ENCODE results near the gene C17orf100. TPM values are rescaled to one million over a fixed set of nuclear protein-coding genes. Genes with fewer than 3 reads are reported as not detected.

The C17orf100 gene
- total and polyA plus RNA-seq, 2 donors (not counting 1 experiment from before 2014, with no cell fraction given): 0.33 to 1.5 TPM

GRCh38 chr17:6605142-6605541, 46.4 kb upstream of the C17orf100 start:
- Histone ChIP-seq H3K27me3 (ENCODE audit: control insufficient read depth, insufficient read depth, low read length) (no peaks in the 10 kb centered on the region), H3K9me3 (ENCODE audit: control insufficient read depth, insufficient read depth, low read depth, low read length) (no peaks in the 10 kb centered on the region), H3K4me2 (ENCODE audit: extremely low read depth, insufficient read depth, low read length) (no peak overlapping the region), H3K36me3 (ENCODE audit: control insufficient read depth, insufficient read depth, low read length) (peaks cover 13% of the 10 kb centered on the region), H3K27ac (ENCODE audit: insufficient read depth, low read length) (no peak overlapping the region), H3K4me1 (ENCODE audit: control insufficient read depth, extremely low read depth, insufficient read depth, low read length) (no peaks in the 10 kb centered on the region), H2AFZ (ENCODE audit: low read length) (no peak overlapping the region), H3K4me3 (replicated peaks in 1 of 4; ENCODE audit: control extremely low read depth in 1 of 4, insufficient read depth in 1 of 4, low read depth in 3 of 4, low read length in 4 of 4) (no peak overlapping the region), H3K9ac (ENCODE audit: insufficient read depth, low read length) (no peak overlapping the region), H3K79me2 (ENCODE audit: control insufficient read depth, insufficient read depth, low read length) (no peaks in the 10 kb centered on the region), H4K20me1 (ENCODE audit: control insufficient read depth, extremely low read depth, insufficient read depth, low read length) (no peaks in the 10 kb centered on the region)
- TF ChIP-seq EZH2 (IDR thresholded peaks at IDR 0.05; ENCODE audit: low read length, missing control alignments) (no peak), CTCF (conservative IDR thresholded peaks at IDR 0.05 in 1 of 2, IDR thresholded peaks at IDR 0.05 in 1 of 2; ENCODE audit: low read depth in 1 of 2, low read length in 2 of 2) (no peak)
- DNase-seq (ENCODE audit: low read depth in 2 of 2): no peak

- no peaks in the 10 kb centered on the region for H3K9me3 ChIP-seq (ENCODE audit: control insufficient read depth, insufficient read depth, low read depth, low read length)
- no peaks in the 10 kb centered on the region for H3K27me3 ChIP-seq (ENCODE audit: control insufficient read depth, insufficient read depth, low read length)
- H3K27ac ChIP-seq (ENCODE audit: insufficient read depth, low read length): no peak overlapping the region
- H3K9ac ChIP-seq (ENCODE audit: insufficient read depth, low read length): no peak overlapping the region
- no peak overlapping the region for H2AFZ ChIP-seq (ENCODE audit: low read length)
- peak in 1 of 2 donors; percentile 64 for DNase-seq (ENCODE audit: low read depth in 2 of 2)
- no peak overlapping the region for H3K4me2 ChIP-seq (ENCODE audit: extremely low read depth, insufficient read depth, low read length)
- H3K36me3 ChIP-seq (ENCODE audit: control insufficient read depth, insufficient read depth, low read length): peaks cover 13% of the 10 kb centered on the region
- no peaks in the 10 kb centered on the region for H3K4me1 ChIP-seq (ENCODE audit: control insufficient read depth, extremely low read depth, insufficient read depth, low read length)
- no peak for TF ChIP-seq EZH2 (IDR thresholded peaks at IDR 0.05; ENCODE audit: low read length, missing control alignments)
- TF ChIP-seq CTCF (conservative IDR thresholded peaks at IDR 0.05 in 1 of 2, IDR thresholded peaks at IDR 0.05 in 1 of 2; ENCODE audit: low read depth in 1 of 2, low read length in 2 of 2): no peak
- no peaks in the 10 kb centered on the region for H4K20me1 ChIP-seq (ENCODE audit: control insufficient read depth, extremely low read depth, insufficient read depth, low read length)
- H3K79me2 ChIP-seq (ENCODE audit: control insufficient read depth, insufficient read depth, low read length): no peaks in the 10 kb centered on the region
- no peak overlapping the region for H3K4me3 ChIP-seq (replicated peaks in 1 of 4; ENCODE audit: control extremely low read depth in 1 of 4, insufficient read depth in 1 of 4, low read depth in 3 of 4, low read length in 4 of 4)
These were observed 43.2 kb upstream of the C17orf100 start for GRCh38 chr17:6608321-6608720.

- Histone ChIP-seq H3K9me3 (ENCODE audit: control insufficient read depth, insufficient read depth, low read depth, low read length) (no peaks in the 10 kb centered on the region), H3K4me3 (replicated peaks in 1 of 4; ENCODE audit: control extremely low read depth in 1 of 4, insufficient read depth in 1 of 4, low read depth in 3 of 4, low read length in 4 of 4) (no peak overlapping the region), H3K4me1 (ENCODE audit: control insufficient read depth, extremely low read depth, insufficient read depth, low read length) (no peaks in the 10 kb centered on the region), H3K27ac (ENCODE audit: insufficient read depth, low read length) (no peak overlapping the region), H3K79me2 (ENCODE audit: control insufficient read depth, insufficient read depth, low read length) (no peaks in the 10 kb centered on the region), H3K36me3 (ENCODE audit: control insufficient read depth, insufficient read depth, low read length) (peaks cover 13% of the 10 kb centered on the region), H2AFZ (ENCODE audit: low read length) (no peak overlapping the region), H3K27me3 (ENCODE audit: control insufficient read depth, insufficient read depth, low read length) (no peaks in the 10 kb centered on the region), H3K9ac (ENCODE audit: insufficient read depth, low read length) (no peak overlapping the region), H3K4me2 (ENCODE audit: extremely low read depth, insufficient read depth, low read length) (no peak overlapping the region), H4K20me1 (ENCODE audit: control insufficient read depth, extremely low read depth, insufficient read depth, low read length) (no peaks in the 10 kb centered on the region)
- DNase-seq (ENCODE audit: low read depth in 2 of 2): peak in 1 of 2 donors; percentile 61
- TF ChIP-seq CTCF (conservative IDR thresholded peaks at IDR 0.05 in 1 of 2, IDR thresholded peaks at IDR 0.05 in 1 of 2; ENCODE audit: low read depth in 1 of 2, low read length in 2 of 2): no peak
- TF ChIP-seq EZH2 (IDR thresholded peaks at IDR 0.05; ENCODE audit: low read length, missing control alignments): no peak
These were observed 41.6 kb upstream of the C17orf100 start for GRCh38 chr17:6610011-6610410.
